Measurements from ENCODE around the gene DNPH1.

DNPH1 gene

DNA sequence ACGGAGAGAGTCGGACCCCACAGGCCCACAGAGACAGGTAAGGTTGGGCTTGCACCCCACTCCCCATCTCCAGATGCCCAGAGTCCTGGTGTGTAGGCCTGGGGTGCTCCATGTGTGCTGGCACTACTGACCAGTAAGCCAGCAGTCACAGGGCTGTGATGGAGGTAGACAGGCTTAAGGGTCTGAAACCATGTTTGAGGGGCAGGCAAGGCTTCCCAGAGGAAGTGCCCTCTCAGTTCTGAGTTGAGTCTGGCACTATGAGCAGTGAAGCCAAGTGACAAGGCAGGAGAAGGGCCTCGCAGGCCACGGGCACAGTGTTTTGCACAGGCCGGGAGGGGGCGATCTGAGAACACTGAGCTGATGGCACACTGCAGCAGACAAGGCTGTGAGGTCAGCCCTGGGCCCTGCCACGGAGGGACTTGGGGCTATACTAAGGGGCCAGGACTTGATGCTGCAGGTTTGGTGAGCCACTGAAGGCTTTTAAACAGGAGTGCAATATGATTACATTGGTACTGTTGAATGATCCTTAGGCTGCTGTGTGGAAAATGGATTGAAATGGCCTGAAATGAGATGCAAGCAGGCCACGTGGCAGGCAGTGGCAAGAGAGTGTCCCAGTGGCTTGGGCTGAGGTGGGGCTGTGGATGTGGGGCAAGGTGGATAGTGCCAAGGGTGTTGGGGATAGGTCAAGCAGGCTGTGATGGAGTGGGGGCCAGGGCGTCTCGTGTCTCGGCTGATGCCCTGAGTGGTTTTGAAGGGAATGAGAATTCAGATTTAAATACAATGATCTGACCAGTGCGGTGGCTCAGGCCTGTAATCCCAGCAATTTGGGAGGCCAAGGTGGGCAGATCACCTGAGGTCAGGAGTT, 34.3 kb upstream of the DNPH1 start:
- DNase-seq (ENCODE audit: low read depth in 3 of 3): peak; percentile 55 to 78 (median 59)

DNA sequence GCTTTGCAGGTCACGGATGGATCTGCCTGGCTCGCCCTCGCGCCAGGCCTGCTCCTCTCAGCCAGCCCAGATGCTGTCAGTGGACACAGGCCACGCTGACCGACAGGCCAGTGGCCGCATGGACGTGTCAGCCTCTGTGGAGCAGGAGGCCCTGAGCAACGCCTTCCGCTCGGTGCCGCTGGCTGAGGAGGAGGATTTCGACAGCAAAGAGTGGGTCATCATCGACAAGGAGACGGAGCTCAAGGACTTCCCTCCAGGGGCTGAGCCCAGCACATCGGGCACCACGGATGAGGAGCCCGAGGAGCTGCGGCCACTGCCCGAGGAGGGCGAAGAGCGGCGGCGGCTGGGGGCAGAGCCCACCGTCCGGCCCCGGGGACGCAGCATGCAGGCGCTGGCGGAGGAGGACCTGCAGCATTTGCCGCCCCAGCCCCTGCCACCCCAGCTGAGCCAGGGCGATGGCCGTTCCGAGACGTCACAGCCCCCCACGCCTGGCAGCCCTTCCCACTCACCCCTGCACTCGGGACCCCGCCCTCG, 33.6 kb upstream of the DNPH1 start:
- no peak for DNase-seq (ENCODE audit: low read depth in 3 of 3)

DNA sequence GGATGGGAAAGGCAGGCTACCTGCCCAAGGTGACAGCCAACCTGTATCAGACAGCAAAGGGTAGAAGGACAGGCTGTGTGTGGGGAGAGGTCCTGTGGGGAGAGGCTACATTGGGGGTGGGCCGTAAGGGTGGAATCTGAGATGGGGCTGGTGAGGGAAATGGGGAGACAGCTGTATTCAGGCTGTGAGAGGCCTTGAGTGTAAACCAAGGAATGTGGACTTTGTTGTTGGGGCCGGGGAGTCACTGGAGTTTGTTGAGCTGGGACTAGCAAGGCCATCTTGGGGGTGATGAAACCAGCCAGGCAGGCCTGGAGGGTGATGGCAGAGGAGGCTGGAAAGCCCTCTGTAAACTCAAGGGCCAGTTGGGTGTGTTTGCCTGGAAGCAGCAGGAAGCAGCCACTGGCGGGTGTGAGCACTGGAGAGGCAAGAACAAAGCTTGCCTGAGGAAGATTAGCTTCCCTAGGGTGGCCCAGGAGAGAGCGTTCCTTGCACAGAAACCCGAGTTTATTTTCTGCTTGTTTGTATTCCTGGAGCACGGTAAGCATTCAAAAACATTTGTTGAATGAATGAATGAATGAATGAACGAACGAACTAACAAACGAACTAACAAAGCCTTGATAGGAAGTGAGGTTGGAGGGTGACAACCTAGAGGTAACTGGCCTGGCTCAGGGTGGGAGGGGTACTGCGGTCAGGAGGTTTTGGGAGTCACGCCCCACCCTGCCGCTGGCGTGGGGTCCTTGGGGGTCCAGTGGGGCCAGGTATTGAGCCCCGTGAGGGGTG, 32.9 kb upstream of the DNPH1 start:
- DNase-seq (ENCODE audit: low read depth in 3 of 3): no peak

DNA sequence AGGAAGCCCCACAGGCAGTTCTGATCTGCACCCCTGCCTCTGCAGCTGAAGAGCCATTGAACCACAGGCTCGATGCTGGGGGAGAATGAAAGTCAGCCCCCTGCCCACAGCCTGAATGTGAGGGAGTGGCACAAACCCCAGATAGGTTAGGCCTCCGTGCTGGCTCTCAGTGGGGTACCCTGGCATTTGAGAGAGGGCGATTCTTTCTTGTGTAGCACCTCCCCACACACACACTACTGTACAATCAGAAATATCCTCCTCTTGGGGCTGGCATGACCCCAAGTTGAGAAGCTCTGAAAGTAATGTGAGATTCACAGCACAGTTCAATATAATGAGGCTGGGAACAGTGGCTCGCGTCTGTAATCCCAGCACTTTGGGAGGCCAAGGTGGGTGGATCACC, 31.9 kb upstream of the DNPH1 start:
- DNase-seq (ENCODE audit: low read depth in 3 of 3): no peak

DNA sequence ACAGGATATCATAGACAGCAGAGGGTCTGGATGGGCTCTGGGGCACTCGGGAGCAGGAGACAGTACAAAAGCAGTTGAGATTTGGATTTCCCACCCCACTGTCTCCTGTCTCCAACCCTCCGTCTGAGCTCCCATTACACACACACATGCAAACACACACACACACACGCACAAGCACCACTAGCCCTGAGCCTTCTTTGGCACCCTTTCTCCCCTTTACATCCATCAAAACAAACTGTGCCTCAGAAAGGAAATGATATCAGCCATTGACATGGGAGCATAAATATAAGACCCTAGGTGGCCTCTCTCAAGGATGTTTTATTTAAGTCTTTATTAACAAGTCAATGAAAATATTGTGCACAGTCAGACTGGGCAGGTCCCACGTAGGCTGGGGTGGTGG, 31.5 kb upstream of the DNPH1 start:
- DNase-seq (ENCODE audit: low read depth in 3 of 3): no peak

DNA sequence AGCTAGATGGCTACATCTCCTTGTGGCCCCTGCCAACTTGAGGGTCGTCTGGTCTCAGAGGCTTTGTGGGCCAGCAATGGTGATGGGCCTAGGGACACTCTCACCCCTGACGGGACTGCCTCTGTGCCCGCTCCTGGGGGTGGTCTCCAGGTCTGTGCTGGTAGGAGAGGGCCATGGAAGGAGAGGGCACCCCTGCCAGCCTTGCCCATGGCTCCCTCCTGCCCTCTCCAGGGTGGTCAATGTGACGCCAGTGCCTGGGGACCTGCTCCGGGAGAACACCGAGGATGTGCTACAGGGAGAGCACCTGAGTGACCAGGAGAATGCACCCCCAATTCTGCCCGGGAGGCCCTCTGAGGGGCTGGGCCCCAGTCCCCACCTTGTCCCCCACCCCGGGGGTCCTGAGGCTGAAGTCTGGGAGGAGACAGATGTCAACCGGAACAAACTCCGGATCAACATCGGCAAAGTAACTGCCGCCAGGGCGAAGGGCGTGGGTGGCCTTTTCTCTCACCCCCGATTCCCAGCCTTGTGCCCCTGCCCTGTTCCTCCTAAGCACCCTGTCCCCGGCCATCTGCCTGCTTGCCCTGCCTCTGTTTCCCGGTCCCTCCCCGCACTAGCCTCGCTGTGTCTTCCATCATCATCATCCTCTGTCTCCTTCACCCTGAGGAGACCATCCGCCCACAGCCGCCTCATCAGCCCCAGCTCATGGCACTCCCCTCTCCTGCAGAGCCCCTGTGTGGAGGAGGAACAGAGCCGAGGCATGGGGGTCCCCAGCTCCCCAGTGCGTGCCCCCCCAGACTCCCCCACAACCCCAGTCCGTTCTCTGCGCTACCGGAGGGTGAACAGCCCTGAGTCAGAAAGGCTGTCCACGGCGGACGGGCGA, 29.8 kb upstream of the DNPH1 start:
- DNase-seq (ENCODE audit: low read depth in 3 of 3): no peak

DNA sequence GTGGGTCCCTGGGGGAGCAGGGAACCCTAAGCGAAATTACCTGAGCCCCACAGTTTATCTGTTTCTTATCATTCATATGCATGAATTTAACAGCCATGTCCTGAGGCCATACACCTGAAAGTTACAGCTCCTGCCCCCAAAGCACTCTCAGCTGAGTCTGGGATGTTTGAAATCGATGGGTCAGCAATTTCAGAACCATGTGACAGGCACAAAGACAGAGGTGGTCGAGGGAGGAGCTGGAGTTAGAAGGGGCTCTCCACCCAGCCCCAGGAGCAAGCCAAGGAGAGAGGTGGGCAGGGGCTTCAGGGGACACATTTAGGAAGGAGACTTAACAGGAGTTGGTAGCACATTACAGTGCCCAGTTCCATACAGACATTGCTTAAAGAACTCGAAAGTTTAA, 28.9 kb upstream of the DNPH1 start:
- DNase-seq (ENCODE audit: low read depth in 3 of 3): no peak

DNA sequence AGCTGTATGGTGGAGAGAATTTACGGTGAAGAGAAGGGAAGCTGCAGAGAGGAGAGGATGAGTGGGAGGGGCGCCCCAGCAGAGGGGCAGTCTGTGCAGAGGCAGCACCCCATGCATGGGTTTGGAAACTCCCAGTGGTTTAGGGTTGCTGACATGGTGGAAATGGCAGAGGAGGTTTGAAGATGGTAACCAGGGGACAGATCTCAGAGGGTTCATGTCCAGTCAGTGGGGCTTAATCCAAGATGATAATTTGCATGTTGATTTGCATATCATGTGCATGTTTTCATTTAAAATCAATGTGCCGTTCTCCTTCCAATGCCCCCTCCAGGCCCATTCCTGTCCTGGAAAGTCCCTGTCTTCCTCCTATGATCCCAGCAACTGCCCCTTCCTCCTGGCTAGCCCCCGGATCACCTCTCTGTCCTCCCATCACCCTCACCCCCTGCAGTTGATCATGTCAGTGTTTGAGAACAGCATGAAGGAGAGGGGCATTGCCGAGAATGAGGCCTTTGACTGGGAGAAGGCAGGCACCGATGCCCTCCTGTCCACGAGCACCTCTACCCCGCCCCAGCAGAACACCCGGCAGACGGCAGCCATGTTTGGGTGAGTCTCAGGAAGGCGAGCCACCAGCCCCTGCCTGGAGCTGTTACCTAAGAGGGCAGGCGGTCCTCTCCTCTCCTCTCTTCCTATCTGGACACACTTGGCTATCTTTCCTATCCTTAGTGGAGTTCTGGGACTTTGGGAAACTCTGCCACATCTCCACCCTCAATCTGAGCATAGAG, 28.3 kb upstream of the DNPH1 start:
- no peak for DNase-seq (ENCODE audit: low read depth in 3 of 3)

DNA sequence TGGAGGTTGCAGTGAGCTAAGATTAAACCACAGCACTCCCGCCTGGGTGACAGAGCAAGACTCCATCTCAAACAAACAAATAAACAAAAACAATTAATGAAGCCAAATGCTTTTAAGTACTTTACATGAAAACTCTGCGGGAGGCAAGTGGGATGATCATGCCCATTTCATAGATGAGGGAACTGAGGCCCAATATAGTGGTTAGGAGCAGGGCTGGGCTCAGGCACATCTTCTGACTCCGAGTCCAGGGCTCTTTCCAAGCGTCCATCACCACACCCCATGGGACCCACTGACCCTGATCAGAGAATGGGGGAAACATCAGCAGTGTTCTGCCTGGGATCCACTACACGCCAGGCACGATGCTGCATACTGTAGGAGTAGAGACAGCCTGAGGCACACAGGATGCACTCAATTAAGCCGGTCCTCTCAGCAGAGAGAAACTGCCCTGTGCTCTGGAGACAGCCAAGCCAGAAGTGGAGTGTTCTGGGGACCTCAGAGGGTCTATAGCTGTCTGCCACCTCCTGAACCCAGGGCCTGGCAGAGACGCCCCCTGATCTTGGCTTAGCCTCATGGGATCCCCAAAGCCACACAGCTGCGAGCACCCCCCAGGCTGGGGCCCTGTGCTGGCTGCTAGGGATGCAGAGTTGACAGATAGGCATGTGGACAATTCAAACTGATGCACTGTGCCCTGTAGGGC, 27.5 kb upstream of the DNPH1 start:
- no peak for DNase-seq (ENCODE audit: low read depth in 3 of 3)

DNA sequence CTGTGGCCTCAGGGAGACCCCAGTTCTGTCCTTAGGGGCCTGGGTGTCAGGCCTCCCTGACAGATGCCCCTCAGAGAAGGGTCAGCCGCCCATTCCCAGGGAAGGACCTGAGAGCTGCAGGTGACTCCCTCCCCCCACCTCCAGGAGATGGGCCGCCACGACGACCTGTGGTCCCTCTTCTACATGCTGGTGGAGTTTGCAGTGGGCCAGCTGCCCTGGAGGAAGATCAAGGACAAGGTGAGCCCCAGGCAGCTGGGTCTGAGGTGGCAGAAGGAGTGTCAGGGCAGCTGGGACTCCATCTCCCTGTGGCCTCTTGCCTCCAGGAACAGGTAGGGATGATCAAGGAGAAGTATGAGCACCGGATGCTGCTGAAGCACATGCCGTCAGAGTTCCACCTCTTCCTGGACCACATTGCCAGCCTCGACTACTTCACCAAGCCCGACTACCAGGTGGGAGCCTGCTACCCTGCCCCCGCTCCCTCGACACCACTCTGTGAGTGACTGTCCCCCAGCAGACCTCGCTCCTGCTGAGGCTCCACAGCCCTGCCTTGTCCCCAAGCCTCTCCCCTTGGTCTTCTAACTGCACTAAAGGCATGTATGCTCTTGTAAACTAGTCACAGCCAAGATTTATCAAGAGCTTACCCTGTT, 26.2 kb upstream of the DNPH1 start:
- no peak for DNase-seq (ENCODE audit: low read depth in 3 of 3)

DNA sequence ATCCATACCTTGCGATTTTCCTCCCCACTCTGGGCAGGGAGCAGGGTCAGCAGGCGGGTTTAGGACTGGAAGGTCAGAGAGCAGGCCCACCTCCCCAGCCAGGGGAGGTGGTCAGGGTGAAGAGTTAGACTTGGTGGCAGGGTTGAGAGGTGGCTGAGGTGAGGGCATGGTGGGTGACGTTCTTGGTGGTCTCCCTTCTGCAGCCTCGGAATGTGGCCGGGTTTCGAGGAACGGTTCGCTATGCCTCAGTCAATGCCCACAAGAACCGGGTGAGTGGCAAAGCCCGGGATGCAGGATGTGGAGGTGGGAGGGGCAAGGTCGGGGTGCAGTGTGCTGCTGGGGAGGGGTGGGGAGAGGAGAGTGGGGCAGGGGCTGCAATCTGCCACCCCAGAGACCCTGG, 25.6 kb upstream of the DNPH1 start:
- no peak for DNase-seq (ENCODE audit: low read depth in 3 of 3)

DNA sequence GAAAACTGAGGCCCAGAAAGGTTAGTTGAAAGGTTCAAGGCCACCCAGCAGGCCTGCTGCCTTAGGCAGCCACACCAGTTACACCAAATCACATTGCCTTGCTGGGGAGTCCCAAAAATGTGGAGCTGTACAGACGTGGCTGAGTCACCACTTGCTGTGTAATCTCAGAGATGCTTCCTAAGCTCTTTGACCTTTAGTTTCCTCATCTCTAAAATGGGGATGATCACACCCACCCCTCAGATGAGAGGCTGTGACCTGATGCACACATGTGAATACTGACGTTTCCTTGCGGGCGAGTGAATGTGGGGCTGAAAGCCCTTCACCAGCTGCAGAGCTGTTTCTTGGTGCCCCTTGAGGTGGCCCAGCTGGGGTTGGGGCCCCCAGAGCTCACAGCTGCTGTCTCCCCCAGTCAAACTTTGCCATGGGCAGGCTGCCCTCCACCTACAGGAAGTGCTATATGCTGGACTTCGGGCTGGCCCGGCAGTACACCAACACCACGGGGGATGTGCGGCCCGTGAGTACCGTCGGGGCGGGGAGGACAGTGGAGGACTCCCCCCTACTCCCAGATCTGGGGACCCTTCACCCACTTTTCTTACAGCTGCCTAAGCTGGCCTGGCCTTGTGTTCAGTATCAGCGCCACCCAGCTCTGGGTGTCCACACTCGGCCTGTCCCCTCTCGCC, 25.0 kb upstream of the DNPH1 start:
- peak in 1 of 3 experiments; percentile 12 for DNase-seq (ENCODE audit: low read depth in 3 of 3)

DNA sequence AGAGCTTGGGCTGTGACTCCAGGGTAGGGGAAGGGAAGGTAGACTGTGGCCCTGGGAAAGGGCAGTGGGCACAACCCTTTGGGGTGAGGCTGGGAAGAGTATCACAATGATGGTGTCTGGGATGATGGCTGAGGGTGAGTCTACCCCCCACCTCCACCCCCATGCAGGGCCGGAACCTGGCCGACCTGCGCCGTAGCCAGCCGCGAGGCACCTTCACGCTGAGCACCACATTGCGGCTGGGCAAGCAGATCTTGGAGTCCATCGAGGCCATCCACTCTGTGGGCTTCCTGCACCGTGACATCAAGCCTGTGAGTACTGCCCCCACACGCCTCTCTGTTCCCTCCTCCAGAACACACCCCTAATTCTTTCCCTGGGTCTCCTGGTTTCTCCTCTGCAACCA, 24.1 kb upstream of the DNPH1 start:
- DNase-seq (ENCODE audit: low read depth in 3 of 3): no peak

DNA sequence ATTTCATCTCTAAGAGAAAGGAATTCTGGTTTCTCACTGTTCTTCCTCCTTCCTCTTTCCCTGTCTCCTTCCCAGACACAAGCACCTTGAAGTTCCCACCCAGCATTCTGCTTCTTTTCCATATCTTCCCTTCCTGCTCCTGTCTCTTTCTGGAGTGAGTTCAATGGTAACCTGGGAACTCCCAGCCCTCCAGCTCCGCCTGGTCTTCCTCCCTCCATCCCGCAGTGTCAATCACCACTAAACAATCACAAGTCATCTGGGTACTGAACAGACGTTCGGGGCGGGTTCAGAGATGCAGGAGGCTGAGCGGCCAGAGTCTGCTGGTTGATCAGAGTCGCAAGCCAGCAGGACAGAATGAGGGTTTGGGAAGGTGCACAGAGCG, 21.7 kb upstream of the DNPH1 start:
- no peak for DNase-seq (ENCODE audit: low read depth in 3 of 3)

DNA sequence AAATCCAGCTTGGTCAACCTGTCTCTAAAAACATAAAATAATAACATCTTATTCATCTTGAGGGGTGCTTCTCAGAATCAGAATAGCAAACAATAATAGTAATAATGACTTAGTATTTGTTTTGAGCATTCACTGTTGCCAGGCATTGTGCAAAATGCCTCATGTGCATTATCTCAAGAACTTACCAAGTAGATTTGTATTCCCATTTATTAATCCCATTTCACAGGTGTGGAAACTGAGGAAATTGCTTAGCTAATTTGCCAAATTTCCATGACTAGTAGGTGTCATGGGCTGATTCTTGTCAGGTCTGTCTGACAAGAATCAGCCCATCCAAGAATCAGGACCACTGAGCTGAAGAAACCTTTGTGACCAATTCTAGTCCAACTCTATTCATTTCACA, 19.5 kb upstream of the DNPH1 start:
- no peak for DNase-seq (ENCODE audit: low read depth in 3 of 3)

DNA sequence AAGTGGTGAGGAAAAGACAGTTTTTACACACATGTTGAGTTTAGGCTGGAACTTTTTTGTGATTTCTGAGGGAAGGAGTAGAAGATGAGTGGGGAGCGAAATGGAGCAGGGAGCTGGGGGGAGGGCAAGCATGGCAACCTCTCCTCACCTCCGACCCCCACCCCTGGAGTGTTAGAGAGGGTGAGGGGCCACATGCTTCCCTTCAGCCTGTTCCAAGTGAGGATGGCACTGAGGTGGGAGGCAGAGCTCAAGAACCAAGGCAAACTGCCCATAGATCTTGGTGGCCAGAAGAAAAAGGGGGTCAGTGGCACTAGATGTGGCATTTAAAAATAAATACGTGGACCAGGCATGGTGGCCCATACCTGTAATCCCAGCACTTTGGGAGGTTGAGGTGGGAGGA, 18.8 kb upstream of the DNPH1 start:
- no peak for DNase-seq (ENCODE audit: low read depth in 3 of 3)

DNA sequence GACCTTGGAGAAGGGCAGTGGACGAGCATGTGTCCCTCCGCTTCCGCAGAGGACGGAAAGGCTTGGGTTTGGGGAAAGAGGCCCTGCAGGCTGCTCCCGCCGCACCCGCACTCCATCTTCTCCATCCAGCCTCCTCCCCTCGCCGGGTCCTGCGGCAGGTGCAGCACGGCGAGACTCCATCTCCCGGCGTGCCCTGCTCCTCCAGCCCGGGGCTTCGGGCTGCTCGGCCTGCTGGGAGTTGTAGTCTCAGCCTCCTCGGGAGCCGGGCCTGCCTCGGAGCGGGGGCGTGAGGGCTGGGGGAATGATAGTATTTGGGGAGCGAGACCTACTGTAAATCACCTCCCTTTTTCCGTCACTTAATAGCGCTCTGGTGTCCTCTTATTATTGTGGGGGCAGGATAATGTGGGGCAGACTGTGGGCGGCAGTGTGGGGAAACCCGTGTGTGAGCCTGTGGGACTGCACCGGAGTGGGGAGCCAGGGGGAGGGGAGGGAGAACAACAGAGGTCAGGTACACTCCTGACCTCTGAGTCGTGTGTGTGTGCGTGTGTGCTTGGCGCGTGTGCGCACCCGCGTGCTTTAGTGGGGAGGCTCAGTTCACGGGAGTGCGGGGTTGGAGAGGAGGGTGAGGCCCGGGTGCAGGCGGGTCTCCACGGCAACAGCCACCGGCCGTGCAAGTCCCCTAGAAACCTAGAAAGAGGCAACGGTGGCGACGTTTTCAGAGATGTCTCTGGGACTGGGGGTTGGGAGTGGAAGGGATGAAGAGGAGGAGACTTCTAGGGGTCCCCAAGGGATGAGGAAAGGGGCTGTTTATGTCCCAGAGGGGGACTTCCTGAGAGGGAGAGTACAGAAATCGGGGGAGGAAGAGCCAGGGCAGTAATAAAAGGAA, 18.1 kb upstream of the DNPH1 start:
- DNase-seq (ENCODE audit: low read depth in 3 of 3): peak; percentile 68 to 83 (median 68)
